ENCODE measurements around the gene BCO2.
"Not testable (repeated sequence)": the region's sequence is repeated elsewhere in the genome, so short reads cannot be mapped to it uniquely, and the experiment has no call there.

BCO2 gene

GRCh38 chr11:112196519-112197087 lies 21.3 kb downstream of the BCO2 start:
- no peaks in the 10 kb centered on the region for H3K9me3 ChIP-seq (ENCODE audit: control insufficient read depth, insufficient read depth, low read depth, low read length)
- no peaks in the 10 kb centered on the region for H3K4me1 ChIP-seq (ENCODE audit: control insufficient read depth, insufficient read depth, low read length)
- no peaks in the 10 kb centered on the region for H3K36me3 ChIP-seq (ENCODE audit: control insufficient read depth, insufficient read depth, low read length)
- H3K27ac ChIP-seq (ENCODE audit: low read depth, low read length): no peak overlapping the region
- no peak overlapping the region for H3K4me3 ChIP-seq (ENCODE audit: low read depth, low read length)
- no peaks in the 10 kb centered on the region for H3K27me3 ChIP-seq (ENCODE audit: control insufficient read depth, insufficient read depth, low read length)
- H3K9ac ChIP-seq (ENCODE audit: low read length): no peak overlapping the region

DNA sequence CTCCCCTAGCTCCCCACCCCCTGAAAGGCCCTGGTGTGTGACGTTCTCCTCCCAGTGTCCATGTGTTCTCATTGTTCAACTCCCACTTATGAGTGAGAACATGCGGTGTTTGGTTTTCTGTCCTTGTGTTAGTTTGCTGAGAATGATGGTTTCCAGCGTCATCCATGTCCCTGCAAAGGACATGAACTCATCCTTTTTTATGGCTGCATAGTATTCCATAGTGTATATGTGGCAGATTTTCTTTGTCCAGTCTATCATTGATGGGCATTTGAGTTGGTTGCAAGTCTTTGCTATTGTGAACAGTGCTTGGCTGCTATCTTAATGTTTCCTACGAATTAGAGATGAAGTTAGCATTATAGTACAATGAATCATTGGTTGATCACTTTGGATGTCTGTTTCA lies 23.8 kb downstream of the BCO2 start:
- not testable (repeated sequence) for H3K27ac ChIP-seq (ENCODE audit: low read depth, low read length); H3K9ac ChIP-seq (ENCODE audit: low read length); H3K27me3 ChIP-seq (ENCODE audit: control insufficient read depth, insufficient read depth, low read length); H3K9me3 ChIP-seq (ENCODE audit: control insufficient read depth, insufficient read depth, low read depth, low read length); H3K4me3 ChIP-seq (ENCODE audit: low read depth, low read length); H3K4me1 ChIP-seq (ENCODE audit: control insufficient read depth, insufficient read depth, low read length); H3K36me3 ChIP-seq (ENCODE audit: control insufficient read depth, insufficient read depth, low read length)

DNA sequence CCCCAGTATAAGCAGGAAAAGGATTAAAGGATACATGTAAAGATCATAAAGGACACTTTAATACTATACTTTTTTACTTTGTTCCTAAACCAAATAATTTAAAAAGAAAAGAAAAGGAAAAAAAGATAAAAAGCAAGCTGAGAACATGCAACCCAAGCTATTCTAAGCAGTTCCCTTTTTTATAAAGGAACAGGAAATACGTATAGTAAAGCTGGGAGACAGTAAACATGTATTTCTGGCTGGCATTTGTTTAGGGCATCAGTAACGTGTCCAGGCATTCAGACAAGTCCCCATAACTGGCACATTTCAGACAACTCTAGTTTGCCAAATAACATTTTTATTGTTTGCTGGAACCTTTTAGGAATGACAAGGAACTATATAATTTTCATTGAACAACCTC lies 24.9 kb downstream of the BCO2 start:
- no peaks in the 10 kb centered on the region for H3K4me1 ChIP-seq (ENCODE audit: control insufficient read depth, insufficient read depth, low read length)
- no peaks in the 10 kb centered on the region for H3K27me3 ChIP-seq (ENCODE audit: control insufficient read depth, insufficient read depth, low read length)
- H3K9me3 ChIP-seq (ENCODE audit: control insufficient read depth, insufficient read depth, low read depth, low read length): no peaks in the 10 kb centered on the region
- no peak overlapping the region for H3K4me3 ChIP-seq (ENCODE audit: low read depth, low read length)
- no peak overlapping the region for H3K9ac ChIP-seq (ENCODE audit: low read length)
- H3K36me3 ChIP-seq (ENCODE audit: control insufficient read depth, insufficient read depth, low read length): no peaks in the 10 kb centered on the region
- H3K27ac ChIP-seq (ENCODE audit: low read depth, low read length): no peak overlapping the region

- H3K4me3 ChIP-seq (ENCODE audit: low read depth, low read length): no peak overlapping the region
- H3K27ac ChIP-seq (ENCODE audit: low read depth, low read length): no peak overlapping the region
- no peaks in the 10 kb centered on the region for H3K27me3 ChIP-seq (ENCODE audit: control insufficient read depth, insufficient read depth, low read length)
- no peaks in the 10 kb centered on the region for H3K9me3 ChIP-seq (ENCODE audit: control insufficient read depth, insufficient read depth, low read depth, low read length)
- H3K36me3 ChIP-seq (ENCODE audit: control insufficient read depth, insufficient read depth, low read length): no peaks in the 10 kb centered on the region
- H3K9ac ChIP-seq (ENCODE audit: low read length): no peak overlapping the region
- no peaks in the 10 kb centered on the region for H3K4me1 ChIP-seq (ENCODE audit: control insufficient read depth, insufficient read depth, low read length)
Observed at GRCh38 chr11:112206071-112206470, 30.8 kb downstream of the BCO2 start.

DNA sequence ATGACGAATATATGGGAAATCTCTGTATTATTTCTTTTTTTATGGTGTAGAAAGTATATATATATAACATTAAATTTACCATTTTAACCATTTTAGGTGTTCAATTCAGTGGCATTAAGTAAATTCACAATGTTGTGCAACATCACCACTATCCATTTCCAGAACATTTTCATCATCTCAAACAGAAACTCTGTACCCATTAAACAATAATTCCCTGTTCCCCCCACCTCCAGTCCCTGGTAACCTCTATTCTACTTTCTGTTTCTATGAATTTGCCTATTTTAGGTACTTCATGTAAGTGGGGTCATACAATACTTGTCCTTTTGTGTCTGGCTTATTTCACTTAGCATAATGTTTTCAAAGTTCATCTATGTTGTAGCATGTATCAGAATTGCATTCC lies 35.6 kb downstream of the BCO2 start:
- Histone ChIP-seq H3K4me3 (ENCODE audit: low read depth, low read length) (no peak overlapping the region), H3K9ac (ENCODE audit: low read length) (no peak overlapping the region), H3K27ac (ENCODE audit: low read depth, low read length) (no peak overlapping the region), H3K4me1 (ENCODE audit: control insufficient read depth, insufficient read depth, low read length) (no peaks in the 10 kb centered on the region), H3K36me3 (ENCODE audit: control insufficient read depth, insufficient read depth, low read length) (no peaks in the 10 kb centered on the region), H3K27me3 (ENCODE audit: control insufficient read depth, insufficient read depth, low read length) (no peaks in the 10 kb centered on the region), H3K9me3 (ENCODE audit: control insufficient read depth, insufficient read depth, low read depth, low read length) (no peaks in the 10 kb centered on the region)

DNA sequence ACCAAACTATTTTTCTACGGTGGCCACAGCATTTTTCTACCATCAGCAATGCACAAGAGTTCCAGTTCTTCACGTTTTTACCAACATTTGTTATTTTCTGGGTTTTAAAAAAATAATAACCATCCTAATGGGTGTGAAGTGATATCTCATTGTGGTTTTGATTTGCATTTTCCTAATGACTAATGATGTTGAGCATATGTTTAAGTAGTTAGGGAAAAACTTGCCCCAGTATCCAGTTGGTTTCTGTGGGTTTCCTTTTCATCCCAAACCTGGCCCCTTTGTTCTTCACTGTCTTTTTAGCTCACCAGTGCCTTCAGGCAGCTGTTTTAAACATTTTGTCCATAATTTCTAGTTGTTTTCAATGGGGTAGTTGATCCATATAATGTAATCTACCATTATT lies 36.2 kb downstream of the BCO2 start:
- no peaks in the 10 kb centered on the region for H3K4me1 ChIP-seq (ENCODE audit: control insufficient read depth, insufficient read depth, low read length)
- H3K9me3 ChIP-seq (ENCODE audit: control insufficient read depth, insufficient read depth, low read depth, low read length): no peaks in the 10 kb centered on the region
- no peak overlapping the region for H3K9ac ChIP-seq (ENCODE audit: low read length)
- H3K36me3 ChIP-seq (ENCODE audit: control insufficient read depth, insufficient read depth, low read length): no peaks in the 10 kb centered on the region
- H3K27me3 ChIP-seq (ENCODE audit: control insufficient read depth, insufficient read depth, low read length): no peaks in the 10 kb centered on the region
- no peak overlapping the region for H3K27ac ChIP-seq (ENCODE audit: low read depth, low read length)
- no peak overlapping the region for H3K4me3 ChIP-seq (ENCODE audit: low read depth, low read length)

GRCh38 chr11:112212290-112212689 lies 37.0 kb downstream of the BCO2 start:
- Histone ChIP-seq H3K27ac (ENCODE audit: low read depth, low read length) (no peak overlapping the region), H3K27me3 (ENCODE audit: control insufficient read depth, insufficient read depth, low read length) (no peaks in the 10 kb centered on the region), H3K9me3 (ENCODE audit: control insufficient read depth, insufficient read depth, low read depth, low read length) (no peaks in the 10 kb centered on the region), H3K4me1 (ENCODE audit: control insufficient read depth, insufficient read depth, low read length) (no peaks in the 10 kb centered on the region), H3K4me3 (ENCODE audit: low read depth, low read length) (no peak overlapping the region), H3K36me3 (ENCODE audit: control insufficient read depth, insufficient read depth, low read length) (no peaks in the 10 kb centered on the region), H3K9ac (ENCODE audit: low read length) (no peak overlapping the region)

- Histone ChIP-seq H3K4me1 (ENCODE audit: control insufficient read depth, insufficient read depth, low read length) (no peaks in the 10 kb centered on the region), H3K36me3 (ENCODE audit: control insufficient read depth, insufficient read depth, low read length) (no peaks in the 10 kb centered on the region), H3K4me3 (ENCODE audit: low read depth, low read length) (no peak overlapping the region), H3K9ac (ENCODE audit: low read length) (no peak overlapping the region), H3K9me3 (ENCODE audit: control insufficient read depth, insufficient read depth, low read depth, low read length) (no peaks in the 10 kb centered on the region), H3K27ac (ENCODE audit: low read depth, low read length) (no peak overlapping the region), H3K27me3 (ENCODE audit: control insufficient read depth, insufficient read depth, low read length) (no peaks in the 10 kb centered on the region)
Observed at GRCh38 chr11:112212710-112213109, 37.4 kb downstream of the BCO2 start.

GRCh38 chr11:112213753-112214152 lies 38.4 kb downstream of the BCO2 start:
- Histone ChIP-seq H3K36me3 (ENCODE audit: control insufficient read depth, insufficient read depth, low read length) (no peaks in the 10 kb centered on the region), H3K27ac (ENCODE audit: low read depth, low read length) (no peak overlapping the region), H3K4me3 (ENCODE audit: low read depth, low read length) (no peak overlapping the region), H3K4me1 (ENCODE audit: control insufficient read depth, insufficient read depth, low read length) (no peaks in the 10 kb centered on the region), H3K9me3 (ENCODE audit: control insufficient read depth, insufficient read depth, low read depth, low read length) (no peaks in the 10 kb centered on the region; the same call in 1 of the 2 replicates), H3K27me3 (ENCODE audit: control insufficient read depth, insufficient read depth, low read length) (no peaks in the 10 kb centered on the region), H3K9ac (ENCODE audit: low read length) (no peak overlapping the region)

- Histone ChIP-seq H3K9me3 (ENCODE audit: control insufficient read depth, insufficient read depth, low read depth, low read length) (no peaks in the 10 kb centered on the region; the same call in 1 of the 2 replicates), H3K27me3 (ENCODE audit: control insufficient read depth, insufficient read depth, low read length) (no peaks in the 10 kb centered on the region), H3K27ac (ENCODE audit: low read depth, low read length) (no peak overlapping the region), H3K4me3 (ENCODE audit: low read depth, low read length) (no peak overlapping the region), H3K36me3 (ENCODE audit: control insufficient read depth, insufficient read depth, low read length) (no peaks in the 10 kb centered on the region), H3K9ac (ENCODE audit: low read length) (no peak overlapping the region), H3K4me1 (ENCODE audit: control insufficient read depth, insufficient read depth, low read length) (no peaks in the 10 kb centered on the region)
Observed at GRCh38 chr11:112215621-112216020, 40.3 kb downstream of the BCO2 start.

GRCh38 chr11:112216561-112217105 lies 41.3 kb downstream of the BCO2 start:
- H3K36me3 ChIP-seq (ENCODE audit: control insufficient read depth, insufficient read depth, low read length): no peaks in the 10 kb centered on the region
- H3K4me1 ChIP-seq (ENCODE audit: control insufficient read depth, insufficient read depth, low read length): no peaks in the 10 kb centered on the region
- no peaks in the 10 kb centered on the region for H3K27me3 ChIP-seq (ENCODE audit: control insufficient read depth, insufficient read depth, low read length)
- no peaks in the 10 kb centered on the region; the same call in 1 of the 2 replicates for H3K9me3 ChIP-seq (ENCODE audit: control insufficient read depth, insufficient read depth, low read depth, low read length)
- H3K4me3 ChIP-seq (ENCODE audit: low read depth, low read length): no peak overlapping the region
- H3K9ac ChIP-seq (ENCODE audit: low read length): no peak overlapping the region
- H3K27ac ChIP-seq (ENCODE audit: low read depth, low read length): no peak overlapping the region

Measured in HUES6 (cell line).